A549 (cell line): ENCODE results near the gene HIVEP1. TPM values are rescaled to one million over a fixed set of nuclear protein-coding genes. Genes with fewer than 3 reads are reported as not detected.
"Not testable (repeated sequence)": the region's sequence is repeated elsewhere in the genome, so short reads cannot be mapped to it uniquely, and the experiment has no call there.

ENCODE experiments used
- ATAC-seq, 2 experiments: fragments of 200-7000 bp in 1 of 2; fragments of >200 bp in 1 of 2; cut with Nextera tagmentation in 1 of 2; cut with Tn5 transposase in 1 of 2; 3 replicates each; pipeline versions ENCODE4 v1.8.0 to v1.9.1; 2018 to 2020; ENCODE audit warnings: mild to moderate bottlenecking in 1 of 2, moderate library complexity in 1 of 2
- CTCF ChIA-PET: fragments of 300-600 bp; sonication (Branson Sonifier 250); formaldehyde crosslinking; extraction: SDS; loops from one replicate; lab custom pipeline; 2021; ENCODE audit warnings: antibody characterized with exemption, inconsistent platforms; lab: Yijun Ruan, JAX
- POLR2A ChIA-PET: fragments of 350-600 bp; formaldehyde crosslinking; extraction: SDS; loops from one replicate; lab custom pipeline; 2021; ENCODE audit warnings: antibody characterized with exemption, inconsistent platforms; lab: Yijun Ruan, JAX
- DNase-seq, 2 experiments: peaks; one replicate each; pipeline versions ENCODE4 v3.0.0 to v3.0.0-alpha.2; 2011 to 2016; ENCODE audit warnings: low read depth in 1 of 2, low spot score in 1 of 2
- FAIRE-seq: peaks from 2 replicates; lab custom pipeline; 2011; peaks lifted over from hg19 to GRCh38; lab: Jason Lieb, UNC
- H3K27ac ChIP-seq, 2 experiments: fragments of >200 bp; sonication (Bioruptor Twin); formaldehyde crosslinking; 3 replicates each; pipeline ENCODE4 v1.5.1; 2016 to 2017
- H3K4me1 ChIP-seq: fragments of >200 bp; sonication (Bioruptor Twin); formaldehyde crosslinking; 3 replicates; pipeline ENCODE4 v1.6.1; 2016
- H3K4me2 ChIP-seq: fragments of >200 bp; sonication (Bioruptor Twin); formaldehyde crosslinking; 3 replicates; pipeline ENCODE4 v1.6.1; 2016
- H3K4me3 ChIP-seq: fragments of >200 bp; sonication (Bioruptor Twin); formaldehyde crosslinking; 3 replicates; pipeline ENCODE4 v1.5.1; 2016
- H3K9me3 ChIP-seq: fragments of >200 bp; sonication (Bioruptor Twin); formaldehyde crosslinking; 3 replicates; pipeline ENCODE4 v1.6.1; 2016
- EHF ChIP-seq: fragments of 250-450 bp; sonication (Bioruptor Pico); IDR thresholded peaks from 2 replicates; pipeline ENCODE4 v1.5.0; 2020; ENCODE audit warnings: mild to moderate bottlenecking
- ESRRA ChIP-seq: fragments of 150-350 bp; IDR thresholded peaks from 2 replicates; pipeline ENCODE4 v1.6.1; 2014; ENCODE audit warnings: mild to moderate bottlenecking, low read length, borderline replicate concordance
- FOSL2 ChIP-seq, 2 experiments: fragments of 450-650 bp in 1 of 2; fragments of >200 bp in 1 of 2; sonication (Bioruptor Twin) in 1 of 2; formaldehyde crosslinking; IDR thresholded peaks; 2 replicates each; pipeline versions ENCODE4 v1.5.0 to v1.6.1; 2016 to 2020; ENCODE audit warnings: mild to moderate bottlenecking in 1 of 2, moderate library complexity in 1 of 2
- HOXB13 ChIP-seq: fragments of 250-450 bp; sonication (Bioruptor Pico); IDR thresholded peaks from 2 replicates; pipeline ENCODE4 v1.5.0; 2020; ENCODE audit warnings: low read depth, mild to moderate bottlenecking, moderate library complexity
- HOXB5 ChIP-seq: fragments of 250-450 bp; sonication (Bioruptor Pico); IDR thresholded peaks from 2 replicates; pipeline ENCODE4 v1.5.0; 2020; ENCODE audit warnings: mild to moderate bottlenecking, moderate library complexity
- JUN ChIP-seq, 2 experiments: fragments of >200 bp; sonication (Bioruptor Twin); formaldehyde crosslinking; IDR thresholded peaks; 2 replicates in 1 of 2; 3 replicates in 1 of 2; pipeline ENCODE4 v1.6.1; 2016 to 2017
- KDM5A ChIP-seq: fragments of 200-600 bp; sonication (generic); IDR thresholded peaks from 2 replicates; pipeline ENCODE4 v1.6.1; 2016; ENCODE audit warnings: antibody characterized with exemption, mild to moderate bottlenecking
- MAFK ChIP-seq: fragments of 450-650 bp; IDR thresholded peaks from 2 replicates; pipeline ENCODE4 v1.6.1; 2014; ENCODE audit not compliant: partially characterized antibody
- MAZ ChIP-seq: fragments of 150-350 bp; IDR thresholded peaks from 2 replicates; pipeline ENCODE4 v1.6.1; 2014; ENCODE audit warnings: antibody characterized with exemption, low read depth, low read length, borderline replicate concordance
- PHF8 ChIP-seq: fragments of 200-600 bp; sonication (generic); IDR thresholded peaks from 2 replicates; pipeline ENCODE4 v1.6.1; 2016; ENCODE audit warnings: low read depth, mild to moderate bottlenecking, antibody characterized with exemption, moderate library complexity, borderline replicate concordance
- POLR2A ChIP-seq: IDR thresholded peaks from 2 replicates; pipeline ENCODE4 v1.6.1; 2012; ENCODE audit warnings: mild to moderate bottlenecking, low read length
- POLR2AphosphoS2 ChIP-seq: conservative IDR thresholded peaks from 2 replicates; pipeline ENCODE4 v1.6.1; 2012; ENCODE audit warnings: low read length, improper control_type of control experiment, inconsistent platforms
- RARB ChIP-seq: fragments of 250-450 bp; sonication (Bioruptor Pico); IDR thresholded peaks from 2 replicates; pipeline ENCODE4 v1.8.0; 2021; ENCODE audit warnings: mild to moderate bottlenecking, moderate library complexity
- RCOR1 ChIP-seq: fragments of 150-350 bp; IDR thresholded peaks from 2 replicates; pipeline ENCODE4 v1.6.1; 2014; ENCODE audit warnings: antibody characterized with exemption, low read length, low read depth
- RFX5 ChIP-seq: fragments of 450-650 bp; IDR thresholded peaks from 2 replicates; pipeline ENCODE4 v1.7.1; 2014; ENCODE audit warnings: antibody characterized with exemption, mild to moderate bottlenecking, moderate library complexity
- ZSCAN20 ChIP-seq: fragments of 250-450 bp; sonication (Bioruptor Pico); IDR thresholded peaks from 2 replicates; pipeline ENCODE4 v1.8.0; 2022; ENCODE audit warnings: mild to moderate bottlenecking, moderate library complexity
- WGBS: methylation state at CpG from one replicate; pipeline ENCODE4 v1.1.6; 2017; ENCODE audit errors: missing lambda C conversion rate; 5-methylcytosine and 5-hydroxymethylcytosine counted together
- polyA plus RNA-seq, 4 experiments: library from polyadenylated mRNA; depleted of rRNA in 3 of 4; stranded (reverse); fragments of >200 nt; fragmentation: RNase III in 1 of 4; extraction: RNeasy Plus Mini Kit Qiagen cat#74134 plus additional on column Dnase treatment in 1 of 4; gene quantifications; 2 replicates in 3 of 4; 3 replicates in 1 of 4; pipeline ENCODE4 v1.2.3, GENCODE V29; 2011 to 2017
- TF ChIP-seq, protein P1 (sequence below): fragments of >200 bp; sonication (Bioruptor Twin); formaldehyde crosslinking; IDR thresholded peaks from 3 replicates; pipeline ENCODE4 v1.6.1; 2016
- TF ChIP-seq, protein P2 (sequence below): IDR thresholded peaks from 2 replicates; pipeline ENCODE4 v1.6.1; 2012; ENCODE audit warnings: low read depth, borderline replicate concordance
- TF ChIP-seq, protein P3 (sequence below): IDR thresholded peaks from 2 replicates; pipeline ENCODE4 v1.6.1; 2012

Gene HIVEP1
- polyA plus RNA-seq, 2 of the 4 experiments (the other 2 are of a cell fraction), result 5.8 to 10.5 TPM

DNA sequence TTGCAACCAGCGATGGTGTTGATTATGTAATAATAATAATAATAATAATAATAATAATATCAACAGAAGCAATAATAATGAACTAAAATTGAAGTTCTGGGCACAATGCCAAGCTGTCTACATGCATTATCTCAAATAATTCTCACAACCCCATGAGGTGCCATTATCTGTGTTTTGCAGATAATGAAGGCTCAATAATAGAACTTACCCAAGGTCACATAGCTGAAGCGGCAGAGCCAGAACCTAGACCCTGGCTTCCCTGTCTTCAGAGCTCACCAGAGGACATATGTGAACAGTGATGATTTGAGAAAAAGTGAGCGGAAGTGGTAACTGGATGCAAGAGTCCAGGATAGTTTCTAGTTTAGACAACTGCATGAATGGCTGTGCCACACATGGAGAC lies 91.0 kb downstream of the HIVEP1 start:
- WGBS, result 86% methylated on average over 3 of the region's 3 CpGs
- no peak overlapping the region for H3K4me2 ChIP-seq
- no peak for FAIRE-seq

DNA sequence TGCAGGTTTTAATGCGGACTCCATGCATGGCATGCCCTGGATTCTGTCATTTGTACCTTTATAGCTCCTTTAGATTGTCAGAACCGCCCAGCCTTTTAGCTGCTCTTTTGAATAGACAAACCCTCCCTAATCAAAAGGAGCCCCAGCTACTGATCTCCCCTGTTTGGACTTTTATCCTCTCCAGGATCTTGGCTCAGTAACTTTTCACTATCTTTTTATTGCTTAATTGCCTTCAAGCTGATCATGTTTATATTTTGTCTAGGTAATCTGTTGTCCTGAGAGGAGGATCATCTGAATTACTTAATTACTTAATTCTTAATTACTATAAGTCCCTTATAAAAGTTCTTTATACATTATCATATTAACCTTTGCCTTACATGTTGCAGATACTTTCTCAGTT lies 93.2 kb downstream of the HIVEP1 start:
- Histone ChIP-seq H3K4me1 (no peaks in the 10 kb centered on the region), H3K9me3 (no peaks in the 10 kb centered on the region), H3K27ac (no peak overlapping the region), H3K4me3 (no peak overlapping the region), H3K4me2 (no peak overlapping the region)
- FAIRE-seq (no peak), DNase-seq (no peak), ATAC-seq (no peak)
- CTCF ChIA-PET, result no interaction called here
- TF ChIP-seq MAFK, result no peak
- TF ChIP-seq, protein P1, sequence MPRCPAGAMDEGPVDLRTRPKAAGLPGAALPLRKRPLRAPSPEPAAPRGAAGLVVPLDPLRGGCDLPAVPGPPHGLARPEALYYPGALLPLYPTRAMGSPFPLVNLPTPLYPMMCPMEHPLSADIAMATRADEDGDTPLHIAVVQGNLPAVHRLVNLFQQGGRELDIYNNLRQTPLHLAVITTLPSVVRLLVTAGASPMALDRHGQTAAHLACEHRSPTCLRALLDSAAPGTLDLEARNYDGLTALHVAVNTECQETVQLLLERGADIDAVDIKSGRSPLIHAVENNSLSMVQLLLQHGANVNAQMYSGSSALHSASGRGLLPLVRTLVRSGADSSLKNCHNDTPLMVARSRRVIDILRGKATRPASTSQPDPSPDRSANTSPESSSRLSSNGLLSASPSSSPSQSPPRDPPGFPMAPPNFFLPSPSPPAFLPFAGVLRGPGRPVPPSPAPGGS, result no peak
- no peak for TF ChIP-seq POLR2AphosphoS2
- TF ChIP-seq MAZ, result no peak
- no peak for TF ChIP-seq RARB (CRISPR knock-in tag)
- no peak for TF ChIP-seq JUN (IDR thresholded peaks at IDR 0.05)
- TF ChIP-seq, protein P2, sequence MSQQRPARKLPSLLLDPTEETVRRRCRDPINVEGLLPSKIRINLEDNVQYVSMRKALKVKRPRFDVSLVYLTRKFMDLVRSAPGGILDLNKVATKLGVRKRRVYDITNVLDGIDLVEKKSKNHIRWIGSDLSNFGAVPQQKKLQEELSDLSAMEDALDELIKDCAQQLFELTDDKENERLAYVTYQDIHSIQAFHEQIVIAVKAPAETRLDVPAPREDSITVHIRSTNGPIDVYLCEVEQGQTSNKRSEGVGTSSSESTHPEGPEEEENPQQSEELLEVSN, result no peak
- TF ChIP-seq, protein P3, sequence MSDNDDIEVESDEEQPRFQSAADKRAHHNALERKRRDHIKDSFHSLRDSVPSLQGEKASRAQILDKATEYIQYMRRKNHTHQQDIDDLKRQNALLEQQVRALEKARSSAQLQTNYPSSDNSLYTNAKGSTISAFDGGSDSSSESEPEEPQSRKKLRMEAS, result no peak
- TF ChIP-seq FOSL2 (IDR thresholded peaks at IDR 0.05), result no peak
- no peak for TF ChIP-seq FOSL2 (CRISPR knock-in tag; IDR thresholded peaks at IDR 0.05)
- no peak for TF ChIP-seq PHF8
- TF ChIP-seq EHF (CRISPR knock-in tag), result no peak
- TF ChIP-seq ESRRA, result no peak
- no peak for TF ChIP-seq RFX5
- TF ChIP-seq HOXB5 (CRISPR knock-in tag), result no peak
- 90% methylated on average over 2 of the region's 2 CpGs for WGBS
- POLR2A ChIA-PET, result no interaction called here

More for the DNA sequence above, 91.0 kb downstream of the HIVEP1 start:
- H3K4me1 ChIP-seq, result no peaks in the 10 kb centered on the region
- ChIA-PET POLR2A (no interaction called here), CTCF (interaction anchor here (0.6 kb wide), 1 partner anchor 1497 kb away, joined by 3 read pairs; no protein-coding TSS in a partner anchor)
- TF ChIP-seq POLR2A (no peak), ZSCAN20 (CRISPR knock-in tag) (no peak), KDM5A (no peak), EHF (CRISPR knock-in tag) (no peak), MAFK (no peak), HOXB13 (no peak), RCOR1 (no peak), JUN (IDR thresholded peaks at IDR 0.05) (no peak)
- ATAC-seq, result no peak
- no peaks in the 10 kb centered on the region for H3K9me3 ChIP-seq
- DNase-seq, result no peak
- no peak overlapping the region for H3K27ac ChIP-seq
- H3K4me3 ChIP-seq, result no peak overlapping the region

DNA sequence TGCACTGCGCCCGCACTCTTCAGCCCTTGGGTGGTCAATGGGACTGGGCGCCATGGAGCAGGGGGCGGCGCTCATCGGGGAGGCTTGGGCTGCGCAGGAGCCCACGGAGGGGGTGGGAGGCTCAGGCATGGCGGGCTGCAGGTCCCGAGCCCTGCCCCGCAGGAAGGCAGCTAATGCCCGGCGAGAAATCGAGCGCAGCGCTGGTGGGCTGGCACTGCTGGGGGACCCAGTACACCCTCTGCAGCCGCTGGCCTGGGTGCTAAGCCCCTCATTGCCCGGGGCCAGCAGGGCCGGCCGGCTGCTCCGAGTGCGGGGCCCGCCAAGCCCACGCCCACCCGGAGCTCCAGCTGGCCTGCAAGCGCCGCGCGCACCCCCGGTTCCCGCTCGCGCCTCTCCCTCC lies 96.3 kb downstream of the HIVEP1 start:
- WGBS, result 95% methylated on average over 8 of the region's 33 CpGs
- CTCF ChIA-PET, result not testable (repeated sequence)

More for the DNA sequence above, 96.3 kb downstream of the HIVEP1 start:
- H3K4me2 ChIP-seq, H3K27ac ChIP-seq, H3K4me1 ChIP-seq, ATAC-seq, DNase-seq, FAIRE-seq, H3K9me3 ChIP-seq, POLR2A ChIA-PET, H3K4me3 ChIP-seq: not testable (repeated sequence)
